T-helper 2 cell (primary cell): ENCODE results near the gene LPIN2.
A peak's percentile ranks its signal among the peaks of the same experiment; 100 is the strongest.
"Not testable (repeated sequence)": the region's sequence is repeated elsewhere in the genome, so short reads cannot be mapped to it uniquely, and the experiment has no call there.

ENCODE experiments used
- DNase-seq, 5 experiments: peaks; one replicate each; pipeline versions ENCODE4 v3.0.0 to v3.0.0-alpha.2; 2012 to 2022
- total RNA-seq, 2 donors: gene quantifications; one replicate each; lab custom pipeline; 2026; lab: John Stamatoyannopoulos, UW

Gene LPIN2
- total RNA-seq = 231 to 243 reads per million in 2 donors

GRCh38 chr18:3013024-3013804 lies at the start of gene LPIN2:
LPIN2 (minus strand) TSS chr18:3013144; CDS start chr18:2960840, 52,304 bp downstream.
- DNase-seq = peak; percentile 86 to 98 (median 93)

GRCh38 chr18:3061581-3062312 lies 48.8 kb upstream of the LPIN2 start:
- DNase-seq = peak in 2 of 5 experiments; percentile 66 to 87

GRCh38 chr18:3060667-3061580 lies 48.0 kb upstream of the LPIN2 start:
- peak in 4 of 5 experiments; percentile 28 to 84 (median 46) for DNase-seq

- DNase-seq = peak in 2 of 5 experiments; percentile 44 to 82
Measured at GRCh38 chr18:3059272-3059671, 46.3 kb upstream of the LPIN2 start.

GRCh38 chr18:3058328-3059191 lies 45.6 kb upstream of the LPIN2 start:
- peak in 2 of 5 experiments; percentile 23 to 90 for DNase-seq

- no peak for DNase-seq
Measured at GRCh38 chr18:3057526-3057925, 44.6 kb upstream of the LPIN2 start.

- DNase-seq = no peak
Measured at GRCh38 chr18:3056311-3056710, 43.4 kb upstream of the LPIN2 start.

- no peak for DNase-seq
Measured at GRCh38 chr18:3055816-3056215, 42.9 kb upstream of the LPIN2 start.

GRCh38 chr18:3055186-3055728 lies 42.3 kb upstream of the LPIN2 start:
- no peak for DNase-seq

GRCh38 chr18:3054780-3055179 lies 41.8 kb upstream of the LPIN2 start:
- DNase-seq = no peak

GRCh38 chr18:3054214-3054613 lies 41.3 kb upstream of the LPIN2 start:
- DNase-seq = no peak

- DNase-seq = no peak
Measured at GRCh38 chr18:3053081-3053480, 40.1 kb upstream of the LPIN2 start.

GRCh38 chr18:3052411-3052758 lies 39.4 kb upstream of the LPIN2 start:
- DNase-seq = no peak

- DNase-seq = peak in 1 of 5 experiments; percentile 37
Measured at GRCh38 chr18:3051718-3052410, 38.9 kb upstream of the LPIN2 start.

- DNase-seq = not testable (repeated sequence)
Measured at GRCh38 chr18:3049897-3050454, 37.0 kb upstream of the LPIN2 start.

GRCh38 chr18:3048820-3049349 lies 35.9 kb upstream of the LPIN2 start:
- DNase-seq = no peak

- no peak for DNase-seq
Measured at GRCh38 chr18:3048121-3048520, 35.2 kb upstream of the LPIN2 start.

- peak in 1 of 5 experiments; percentile 88 for DNase-seq
Measured at GRCh38 chr18:3046216-3046808, 33.4 kb upstream of the LPIN2 start.

GRCh38 chr18:3044931-3045698 lies 32.2 kb upstream of the LPIN2 start:
- DNase-seq = no peak
